H9 (cell line): ENCODE measurements around the gene SETD1A. TPM values are rescaled to one million over a fixed set of nuclear protein-coding genes. Genes with fewer than 3 reads are reported as not detected.

Experiments used
- DNase-seq: peaks from one replicate; pipeline ENCODE4 v3.0.0-alpha.2; 2017
- H2AFZ ChIP-seq: one replicate; pipeline ENCODE4 v1.6.1; 2013; ENCODE audit warnings: mild to moderate bottlenecking, low read length, control low read depth, moderate library complexity
- H2AK5ac ChIP-seq: 2 replicates; pipeline ENCODE4 v1.6.1; 2013; ENCODE audit warnings: low read length, control low read depth, mixed read lengths; ENCODE audit not compliant: insufficient read length
- H2BK120ac ChIP-seq: one replicate; pipeline ENCODE4 v1.6.1; 2013; ENCODE audit warnings: low read depth, mild to moderate bottlenecking, low read length, control low read depth, inconsistent platforms; ENCODE audit not compliant: poor library complexity, severe bottlenecking
- H2BK12ac ChIP-seq: 2 replicates; pipeline ENCODE4 v1.6.1; 2013; ENCODE audit warnings: low read length, control low read depth, mixed read lengths, low read depth; ENCODE audit not compliant: insufficient read length
- H2BK15ac ChIP-seq: 2 replicates; pipeline ENCODE4 v1.6.1; 2013; ENCODE audit warnings: low read depth, low read length, control low read depth
- H2BK20ac ChIP-seq: one replicate; pipeline ENCODE4 v1.6.1; 2013; ENCODE audit warnings: low read depth, mild to moderate bottlenecking, low read length, control low read depth, inconsistent platforms; ENCODE audit not compliant: poor library complexity, severe bottlenecking
- H2BK5ac ChIP-seq: 2 replicates; pipeline ENCODE4 v1.6.1; 2013; ENCODE audit warnings: low read length, control low read depth, mixed read lengths; ENCODE audit not compliant: insufficient read length
- H3K14ac ChIP-seq: 2 replicates; pipeline ENCODE4 v1.6.1; 2013; ENCODE audit warnings: low read length, control low read depth; ENCODE audit not compliant: insufficient read depth
- H3K18ac ChIP-seq: 2 replicates; pipeline ENCODE4 v1.6.1; 2013; ENCODE audit warnings: low read depth, mild to moderate bottlenecking, mixed read lengths, low read length, control low read depth; ENCODE audit not compliant: insufficient read length
- H3K23ac ChIP-seq: 2 replicates; pipeline ENCODE4 v1.6.1; 2013; ENCODE audit warnings: low read length, control low read depth, mixed read lengths, low read depth; ENCODE audit not compliant: insufficient read length
- H3K23me2 ChIP-seq: 2 replicates; pipeline ENCODE4 v1.6.1; 2013; ENCODE audit warnings: low read depth, mild to moderate bottlenecking, mixed read lengths, low read length, control low read depth; ENCODE audit not compliant: insufficient read length, poor library complexity, severe bottlenecking
- H3K27ac ChIP-seq: 2 replicates; pipeline ENCODE4 v1.5.1; 2013; ENCODE audit warnings: low read length, control low read depth, mixed read lengths, low read depth; ENCODE audit not compliant: insufficient read length
- H3K27me3 ChIP-seq: 2 replicates; pipeline ENCODE4 v1.6.1; 2013; ENCODE audit warnings: low read length, control low read depth, inconsistent platforms; ENCODE audit not compliant: insufficient read depth
- H3K4ac ChIP-seq: 2 replicates; pipeline ENCODE4 v1.6.1; 2013; ENCODE audit warnings: low read depth, mild to moderate bottlenecking, control low read depth, inconsistent platforms, low read length, moderate library complexity
- H3K4me1 ChIP-seq: 2 replicates; pipeline ENCODE4 v1.6.1; 2013; ENCODE audit warnings: low read length, control low read depth, inconsistent platforms; ENCODE audit not compliant: insufficient read depth
- H3K4me2 ChIP-seq: 2 replicates; pipeline ENCODE4 v1.6.1; 2013; ENCODE audit warnings: low read length, control low read depth, mixed read lengths; ENCODE audit not compliant: insufficient read length, insufficient read depth
- H3K56ac ChIP-seq: 2 replicates; pipeline ENCODE4 v1.6.1; 2013; ENCODE audit warnings: low read depth, mild to moderate bottlenecking, mixed read lengths, low read length, control low read depth; ENCODE audit not compliant: insufficient read length
- H3K79me1 ChIP-seq: 2 replicates; pipeline ENCODE4 v1.6.1; 2013; ENCODE audit warnings: low read depth, mild to moderate bottlenecking, moderate library complexity, low read length, control low read depth, inconsistent platforms; ENCODE audit not compliant: insufficient read depth, poor library complexity, severe bottlenecking
- H3K79me2 ChIP-seq: 2 replicates; pipeline ENCODE4 v1.6.1; 2013; ENCODE audit warnings: low read length, control low read depth, inconsistent platforms; ENCODE audit not compliant: insufficient read depth
- H3K9ac ChIP-seq: 2 replicates; pipeline ENCODE4 v1.6.1; 2013; ENCODE audit warnings: low read length, control low read depth, mixed read lengths; ENCODE audit not compliant: insufficient read length; ENCODE audit errors: extremely low read depth
- H3K9me3 ChIP-seq: one replicate; pipeline ENCODE4 v1.6.1; 2013; ENCODE audit warnings: low read depth, low read length, inconsistent platforms; ENCODE audit not compliant: control insufficient read depth
- H3T11ph ChIP-seq: one replicate; pipeline ENCODE4 v1.6.1; 2013; ENCODE audit warnings: mild to moderate bottlenecking, low read length, control low read depth, inconsistent platforms
- H4K20me1 ChIP-seq: one replicate; pipeline ENCODE4 v1.6.1; 2013; ENCODE audit not compliant: control insufficient read depth, insufficient read length, insufficient read depth
- H4K5ac ChIP-seq: 2 replicates; pipeline ENCODE4 v1.6.1; 2013; ENCODE audit warnings: low read depth, mild to moderate bottlenecking, mixed read lengths, low read length, control low read depth; ENCODE audit not compliant: insufficient read length
- H4K8ac ChIP-seq: replicated peaks from 2 replicates; pipeline ENCODE4 v1.6.1; 2013; ENCODE audit warnings: low read length, control low read depth, mixed read lengths, low read depth; ENCODE audit not compliant: insufficient read length
- H4K91ac ChIP-seq: 2 replicates; pipeline ENCODE4 v1.6.1; 2013; ENCODE audit warnings: low read depth, mild to moderate bottlenecking, moderate library complexity, mixed read lengths, low read length, control low read depth; ENCODE audit not compliant: insufficient read length
- H3K27ac Mint-ChIP-seq, 3 experiments: 2 replicates in 2 of 3; 3 replicates in 1 of 3; pipeline ENCODE4 v1.8.0; 2020 to 2021; ENCODE audit warnings: mixed read lengths in 3 of 3, mild to moderate bottlenecking in 1 of 3, moderate library complexity in 1 of 3
- H3K27me3 Mint-ChIP-seq: 2 replicates; pipeline ENCODE4 v1.8.0; 2021; ENCODE audit warnings: low read depth, mild to moderate bottlenecking, moderate library complexity, mixed read lengths
- H3K36me3 Mint-ChIP-seq, 3 experiments: 2 replicates in 2 of 3; 3 replicates in 1 of 3; pipeline ENCODE4 v1.8.0; 2020 to 2021; ENCODE audit warnings: low read depth in 3 of 3, mixed read lengths in 3 of 3; ENCODE audit not compliant: insufficient read depth in 1 of 3
- H3K4me1 Mint-ChIP-seq, 2 experiments: 2 replicates each; pipeline ENCODE4 v1.8.0; 2020; ENCODE audit warnings: mixed read lengths in 2 of 2
- H3K4me3 Mint-ChIP-seq, 2 experiments: 2 replicates in 1 of 2; 3 replicates in 1 of 2; pipeline ENCODE4 v1.8.0; 2020 to 2021; ENCODE audit warnings: mild to moderate bottlenecking in 2 of 2, mixed read lengths in 2 of 2, moderate library complexity in 1 of 2
- H3K9me3 Mint-ChIP-seq, 2 experiments: 2 replicates in 1 of 2; 3 replicates in 1 of 2; pipeline ENCODE4 v1.8.0; 2020; ENCODE audit warnings: mild to moderate bottlenecking in 2 of 2, mixed read lengths in 2 of 2, moderate library complexity in 1 of 2
- WGBS: extraction: QIAGEN DNeasy Blood & Tissue Kit; methylation state at CpG from one replicate; pipeline ENCODE4 v1.1.7; 2013; ENCODE audit warnings: missing lambda C conversion rate, low lambda C conversion rate, mixed read lengths; ENCODE audit not compliant: insufficient read length; ENCODE audit errors: extremely low coverage; 5-methylcytosine and 5-hydroxymethylcytosine counted together
- total RNA-seq: library from RNA; stranded (reverse); gene quantifications from 2 replicates; pipeline ENCODE4 v1.2.1, GENCODE V29; 2021
- TF ChIP-seq, protein P1 (sequence below): fragments of 200-600 bp; sonication (generic); conservative IDR thresholded peaks from 3 replicates; pipeline ENCODE4 v1.8.0; 2021; ENCODE audit warnings: antibody characterized with exemption, mild to moderate bottlenecking

Gene SETD1A
- total RNA-seq, 1 experiment from 2014 or later, result 36.9 TPM

DNA sequence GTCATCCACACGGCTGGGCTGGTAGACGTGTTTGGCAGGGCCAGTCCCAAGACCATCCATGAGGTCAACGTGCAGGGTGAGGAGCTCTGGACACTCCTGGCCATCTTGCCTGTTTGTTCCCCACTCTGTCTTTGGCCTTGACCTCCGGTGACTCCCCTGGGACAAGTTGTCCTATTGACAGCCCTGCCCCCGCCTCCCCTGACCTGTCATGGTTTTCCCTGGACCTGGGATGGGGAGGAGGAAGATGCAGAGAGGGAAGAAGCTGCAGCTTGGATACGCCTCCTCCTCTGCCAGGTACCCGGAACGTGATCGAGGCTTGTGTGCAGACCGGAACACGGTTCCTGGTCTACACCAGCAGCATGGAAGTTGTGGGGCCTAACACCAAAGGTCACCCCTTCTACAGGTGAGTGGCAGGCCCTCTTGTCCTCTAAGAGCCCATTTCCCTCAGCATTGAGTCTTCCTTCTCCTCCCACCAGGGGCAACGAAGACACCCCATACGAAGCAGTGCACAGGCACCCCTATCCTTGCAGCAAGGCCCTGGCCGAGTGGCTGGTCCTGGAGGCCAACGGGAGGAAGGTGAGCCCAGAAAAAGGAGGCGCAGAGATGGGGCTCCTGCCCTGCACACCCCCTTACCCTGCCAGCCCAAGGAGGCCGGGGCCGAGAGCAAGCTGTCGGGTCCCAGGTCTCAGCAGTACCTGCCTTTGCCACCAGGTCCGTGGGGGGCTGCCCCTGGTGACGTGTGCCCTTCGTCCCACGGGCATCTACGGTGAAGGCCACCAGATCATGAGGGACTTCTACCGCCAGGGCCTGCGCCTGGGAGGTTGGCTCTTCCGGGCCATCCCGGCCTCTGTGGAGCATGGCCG is 28.8 kb downstream of the SETD1A start:
- no peak overlapping the region for H3K23ac ChIP-seq
- H3K9me3 ChIP-seq, result no peaks in the 10 kb centered on the region
- no peaks in the 10 kb centered on the region for H4K20me1 ChIP-seq
- no peak overlapping the region for H4K5ac ChIP-seq
- H3K56ac ChIP-seq, result no peak overlapping the region
- H2BK20ac ChIP-seq, result no peak overlapping the region
- H2BK5ac ChIP-seq, result no peak overlapping the region
- H3K27ac Mint-ChIP-seq, result no peak overlapping the region; a peak in 1 of 7 replicates
- H3K4me2 ChIP-seq, result no peak overlapping the region
- TF ChIP-seq, protein P1, sequence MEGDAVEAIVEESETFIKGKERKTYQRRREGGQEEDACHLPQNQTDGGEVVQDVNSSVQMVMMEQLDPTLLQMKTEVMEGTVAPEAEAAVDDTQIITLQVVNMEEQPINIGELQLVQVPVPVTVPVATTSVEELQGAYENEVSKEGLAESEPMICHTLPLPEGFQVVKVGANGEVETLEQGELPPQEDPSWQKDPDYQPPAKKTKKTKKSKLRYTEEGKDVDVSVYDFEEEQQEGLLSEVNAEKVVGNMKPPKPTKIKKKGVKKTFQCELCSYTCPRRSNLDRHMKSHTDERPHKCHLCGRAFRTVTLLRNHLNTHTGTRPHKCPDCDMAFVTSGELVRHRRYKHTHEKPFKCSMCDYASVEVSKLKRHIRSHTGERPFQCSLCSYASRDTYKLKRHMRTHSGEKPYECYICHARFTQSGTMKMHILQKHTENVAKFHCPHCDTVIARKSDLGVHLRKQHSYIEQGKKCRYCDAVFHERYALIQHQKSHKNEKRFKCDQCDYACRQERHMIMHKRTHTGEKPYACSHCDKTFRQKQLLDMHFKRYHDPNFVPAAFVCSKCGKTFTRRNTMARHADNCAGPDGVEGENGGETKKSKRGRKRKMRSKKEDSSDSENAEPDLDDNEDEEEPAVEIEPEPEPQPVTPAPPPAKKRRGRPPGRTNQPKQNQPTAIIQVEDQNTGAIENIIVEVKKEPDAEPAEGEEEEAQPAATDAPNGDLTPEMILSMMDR, result peak; percentile 20; the same call in 1 of the 3 replicates
- H2AK5ac ChIP-seq, result no peak overlapping the region
- no CpG with 5 or more reads among the region's 29 CpGs for WGBS
- H3K9me3 Mint-ChIP-seq, result no peaks in the 10 kb centered on the region
- no peak overlapping the region for H2AFZ ChIP-seq
- H3K27ac ChIP-seq, result no peak overlapping the region
- H3K27me3 ChIP-seq, result no peaks in the 10 kb centered on the region
- no peak overlapping the region for H4K91ac ChIP-seq
- H3K9ac ChIP-seq, result no peak overlapping the region
- no peak overlapping the region for H2BK12ac ChIP-seq
- H4K8ac ChIP-seq, result no peak overlapping the region
- H3K23me2 ChIP-seq, result no peaks in the 10 kb centered on the region
- H3T11ph ChIP-seq, result no peak overlapping the region
- DNase-seq, result no peak
- H3K4me1 Mint-ChIP-seq, result peaks cover 5 to 10% of the 10 kb centered on the region in 2 experiments
- H3K79me2 ChIP-seq, result no peaks in the 10 kb centered on the region
- H3K27me3 Mint-ChIP-seq, result no peaks in the 10 kb centered on the region; the same call in 1 of the 2 replicates
- H2BK120ac ChIP-seq, result no peak overlapping the region
- no peak overlapping the region for H2BK15ac ChIP-seq
- peaks cover 10 to 30% (median 27%) of the 10 kb centered on the region in 3 experiments; a peak in 6 of 7 replicates for H3K36me3 Mint-ChIP-seq
- H3K4ac ChIP-seq, result no peak overlapping the region
- H3K18ac ChIP-seq, result no peak overlapping the region
- H3K79me1 ChIP-seq, result no peaks in the 10 kb centered on the region
- H3K4me3 Mint-ChIP-seq, result peak overlapping the region in 1 of 2 experiments; percentile 23; a peak in 1 of 5 replicates
- no peak overlapping the region for H3K14ac ChIP-seq
- no peaks in the 10 kb centered on the region for H3K4me1 ChIP-seq
